HepG2 (cell line): Measurements from ENCODE around the gene MECR. TPM values are rescaled to one million over a fixed set of nuclear protein-coding genes. Genes with fewer than 3 reads are reported as not detected.

ENCODE experiments used
- ATAC-seq: fragments of 200-7000 bp; cut with Tn5 transposase; 3 replicates; pipeline ENCODE4 v1.9.1; 2020; ENCODE audit warnings: mild to moderate bottlenecking, moderate library complexity
- BruUV-seq: library from RNA; stranded (reverse); fragments of 400-500 nt; replicated peaks from 2 replicates; lab custom pipeline; 2021; lab: Mats Ljungman, UMichigan
- CTCF ChIA-PET: fragments of 300-600 bp; formaldehyde crosslinking; extraction: SDS; loops from one replicate; lab custom pipeline; 2021; ENCODE audit warnings: low total read pairs, inconsistent platforms, low intra/inter-chr PET ratio; lab: Yijun Ruan, JAX
- POLR2A ChIA-PET: fragments of 350-600 bp; sonication (Branson Sonifier 250); formaldehyde crosslinking; loops from one replicate; lab custom pipeline; 2020; ENCODE audit warnings: antibody characterized with exemption, inconsistent platforms; lab: Yijun Ruan, JAX
- DNase-seq: peaks from one replicate; pipeline ENCODE4 v3.0.0-alpha.2; 2015; ENCODE audit warnings: low spot score
- FAIRE-seq: peaks from 3 replicates; lab custom pipeline; 2011; peaks lifted over from hg19 to GRCh38; lab: Jason Lieb, UNC
- H2AFZ ChIP-seq: one replicate; pipeline ENCODE4 v1.6.1; 2011; ENCODE audit warnings: low read length, inconsistent platforms
- H3K27ac ChIP-seq: fragments of 300-600 bp; 3 replicates; pipeline ENCODE4 v1.8.0; 2011; ENCODE audit warnings: mixed run types, mild to moderate bottlenecking, mixed read lengths, low read length, inconsistent platforms; ENCODE audit not compliant: insufficient read depth; ENCODE audit errors: extremely low read length
- H3K27me3 ChIP-seq, 2 experiments: fragments of 200-600 bp in 1 of 2; 2 replicates in 1 of 2; 3 replicates in 1 of 2; pipeline versions ENCODE4 v1.6.0 to v1.8.0; 2011; ENCODE audit warnings: low read length in 2 of 2, mild to moderate bottlenecking in 2 of 2, moderate library complexity in 2 of 2, inconsistent platforms in 1 of 2; ENCODE audit not compliant: insufficient read depth in 2 of 2, control insufficient read depth in 1 of 2
- H3K36me3 ChIP-seq, 2 experiments: fragments of 200-600 bp in 1 of 2; replicated peaks in 1 of 2; 2 replicates in 1 of 2; 3 replicates in 1 of 2; pipeline versions ENCODE4 v1.5.1 to v1.8.0; 2011; ENCODE audit warnings: low read length in 2 of 2, inconsistent platforms in 1 of 2; ENCODE audit not compliant: insufficient read depth in 2 of 2, control insufficient read depth in 1 of 2
- H3K4me1 ChIP-seq: 2 replicates; pipeline ENCODE4 v1.5.1; 2012; ENCODE audit warnings: low read length, inconsistent platforms; ENCODE audit not compliant: insufficient read depth
- H3K4me2 ChIP-seq: 2 replicates; pipeline ENCODE4 v1.6.0; 2011; ENCODE audit warnings: low read depth, low read length, inconsistent platforms
- H3K4me3 ChIP-seq, 3 experiments: fragments of 200-600 bp in 1 of 3; sonication (generic), shearing (Covaris generic) in 1 of 3; replicated peaks in 1 of 3; 2 replicates each; pipeline ENCODE4 v1.5.1; 2011 to 2016; ENCODE audit warnings: low read length in 3 of 3, inconsistent platforms in 2 of 3, low read depth in 2 of 3, mild to moderate bottlenecking in 2 of 3, control low read depth in 1 of 3, mixed read lengths in 1 of 3; ENCODE audit not compliant: insufficient read depth in 1 of 3
- H3K79me2 ChIP-seq: one replicate; pipeline ENCODE4 v1.6.1; 2011; ENCODE audit warnings: low read length, inconsistent platforms; ENCODE audit not compliant: insufficient read depth
- H3K9ac ChIP-seq: 2 replicates; pipeline ENCODE4 v1.6.0; 2011; ENCODE audit warnings: mild to moderate bottlenecking, low read depth, low read length, inconsistent platforms; ENCODE audit not compliant: insufficient read depth
- H3K9me3 ChIP-seq: 2 replicates; pipeline ENCODE4 v1.5.1; 2012; ENCODE audit warnings: mild to moderate bottlenecking, low read length
- H4K20me1 ChIP-seq: 2 replicates; pipeline ENCODE4 v1.6.0; 2011; ENCODE audit warnings: inconsistent platforms, mild to moderate bottlenecking, low read length, moderate library complexity; ENCODE audit not compliant: insufficient read depth
- AKAP8 ChIP-seq: sonication (generic); formaldehyde crosslinking; IDR thresholded peaks from 2 replicates; pipeline ENCODE4 v1.5.1; 2020; ENCODE audit warnings: mild to moderate bottlenecking, missing genetic modification reagents
- ELF3 ChIP-seq: IDR thresholded peaks from 2 replicates; pipeline ENCODE4 v1.6.1; 2016; ENCODE audit warnings: missing genetic modification reagents, missing compliant biosample characterization
- HDAC1 ChIP-seq: sonication (generic); formaldehyde crosslinking; IDR thresholded peaks from 2 replicates; pipeline ENCODE4 v1.5.1; 2020; ENCODE audit warnings: mild to moderate bottlenecking, missing genetic modification reagents
- HDAC2 ChIP-seq: sonication (generic); formaldehyde crosslinking; IDR thresholded peaks from 2 replicates; pipeline ENCODE4 v1.4.0; 2020; ENCODE audit warnings: missing genetic modification reagents
- HOXA3 ChIP-seq: sonication (generic); formaldehyde crosslinking; IDR thresholded peaks from 2 replicates; pipeline ENCODE4 v1.5.0; 2020; ENCODE audit warnings: missing genetic modification reagents
- MEF2D ChIP-seq: sonication (generic); formaldehyde crosslinking; IDR thresholded peaks from 2 replicates; pipeline ENCODE4 v1.5.1; 2020; ENCODE audit warnings: mild to moderate bottlenecking, missing genetic modification reagents
- NR0B2 ChIP-seq: sonication (generic); formaldehyde crosslinking; IDR thresholded peaks from 2 replicates; pipeline ENCODE4 v1.4.0; 2020; ENCODE audit warnings: mild to moderate bottlenecking, missing genetic modification reagents
- STAG1 ChIP-seq: sonication (generic); formaldehyde crosslinking; IDR thresholded peaks from 2 replicates; pipeline ENCODE4 v1.4.0; 2020; ENCODE audit warnings: missing genetic modification reagents
- U2AF1 ChIP-seq: fragments of 200-400 bp; formaldehyde crosslinking; optimal IDR thresholded peaks from 2 replicates; pipeline ENCODE3; 2017; ENCODE audit warnings: mild to moderate bottlenecking, low read depth, low read length
- YEATS2 ChIP-seq: sonication (generic); formaldehyde crosslinking; IDR thresholded peaks from 2 replicates; pipeline ENCODE4 v1.4.0; 2020; ENCODE audit warnings: missing genetic modification reagents, borderline replicate concordance
- ZNF768 ChIP-seq: sonication (generic); formaldehyde crosslinking; IDR thresholded peaks from 2 replicates; pipeline ENCODE4 v1.4.0; 2020; ENCODE audit warnings: missing genetic modification reagents
- WGBS: methylation state at CpG from one replicate; pipeline ENCODE4 v1.1.6; 2017; ENCODE audit warnings: low lambda C conversion rate; 5-methylcytosine and 5-hydroxymethylcytosine counted together
- in situ Hi-C: cut with HindIII; loops from 2 replicates; pipeline ENCODE4 v1.10.0; 2017; ENCODE audit warnings: low pct_unique_long_range_greater_than_20kb; ENCODE audit not compliant: extremely low pct_ligation_motif_present
- intact Hi-C: fragments of 100-400 bp; cut with micrococcal nuclease; formaldehyde crosslinking; loops from one replicate; pipeline ENCODE4 v1.10.0; 2022; ENCODE audit not compliant: unreplicated experiment
- polyA plus RNA-seq, 8 experiments: library from polyadenylated mRNA; depleted of rRNA in 3 of 8; stranded (reverse) in 7 of 8; unstranded in 1 of 8; fragments of >200 nt; fragmentation: Illumina TruSeq in 4 of 8; extraction: Trizol in 4 of 8; gene quantifications; 2 replicates each; pipeline versions ENCODE4 v1.2.1 to v1.2.3, GENCODE V29; 2011 to 2016; ENCODE audit warnings: low read depth in 4 of 8, missing spikeins in 1 of 8, mixed read lengths in 1 of 8; ENCODE audit not compliant: insufficient read depth in 1 of 8
- total RNA-seq, 5 experiments: library from RNA; depleted of rRNA; stranded (reverse); fragments of >200 nt; fragmentation: Illumina TruSeq; extraction: Trizol; gene quantifications; 2 replicates each; pipeline ENCODE4 v1.2.3, GENCODE V29; 2016; ENCODE audit warnings: low read depth in 1 of 5
- TF ChIP-seq, protein P1 (sequence below): sonication (generic); formaldehyde crosslinking; IDR thresholded peaks from 2 replicates; pipeline ENCODE4 v1.5.0; 2020; ENCODE audit warnings: mild to moderate bottlenecking, missing genetic modification reagents, moderate library complexity
- TF ChIP-seq, protein P2 (sequence below): sonication (generic); formaldehyde crosslinking; IDR thresholded peaks from 2 replicates; pipeline ENCODE4 v1.4.0; 2020; ENCODE audit warnings: missing genetic modification reagents

MECR gene
- total and polyA plus RNA-seq, 2 of the 13 experiments (the other 11 are each of a cell fraction or from before 2014, with no cell fraction given) = 18.8 to 24.9 TPM

- ATAC-seq (no peak), FAIRE-seq (no peak), DNase-seq (no peak)
- in situ Hi-C loops = loop anchor here (10.0 kb wide), 1 partner anchor 1474 kb away; no protein-coding TSS in a partner anchor
- Histone ChIP-seq H3K4me3 (no peak overlapping the region), H3K9me3 (no peaks in the 10 kb centered on the region), H3K4me1 (peaks cover 35% of the 10 kb centered on the region), H3K4me2 (no peak overlapping the region), H3K36me3 (no peaks in the 10 kb centered on the region), H3K27ac (no peak overlapping the region), H3K9ac (no peak overlapping the region), H3K79me2 (peaks cover 28% of the 10 kb centered on the region), H3K27me3 (peaks cover 0 to 5% of the 10 kb centered on the region in 2 experiments; a peak in 1 of 5 replicates), H2AFZ (no peak overlapping the region), H4K20me1 (peaks cover 10% of the 10 kb centered on the region; the same call in 1 of the 2 replicates)
- peak; percentile 20; the same call in 1 of the 2 replicates for TF ChIP-seq STAG1
- TF ChIP-seq, protein P1, sequence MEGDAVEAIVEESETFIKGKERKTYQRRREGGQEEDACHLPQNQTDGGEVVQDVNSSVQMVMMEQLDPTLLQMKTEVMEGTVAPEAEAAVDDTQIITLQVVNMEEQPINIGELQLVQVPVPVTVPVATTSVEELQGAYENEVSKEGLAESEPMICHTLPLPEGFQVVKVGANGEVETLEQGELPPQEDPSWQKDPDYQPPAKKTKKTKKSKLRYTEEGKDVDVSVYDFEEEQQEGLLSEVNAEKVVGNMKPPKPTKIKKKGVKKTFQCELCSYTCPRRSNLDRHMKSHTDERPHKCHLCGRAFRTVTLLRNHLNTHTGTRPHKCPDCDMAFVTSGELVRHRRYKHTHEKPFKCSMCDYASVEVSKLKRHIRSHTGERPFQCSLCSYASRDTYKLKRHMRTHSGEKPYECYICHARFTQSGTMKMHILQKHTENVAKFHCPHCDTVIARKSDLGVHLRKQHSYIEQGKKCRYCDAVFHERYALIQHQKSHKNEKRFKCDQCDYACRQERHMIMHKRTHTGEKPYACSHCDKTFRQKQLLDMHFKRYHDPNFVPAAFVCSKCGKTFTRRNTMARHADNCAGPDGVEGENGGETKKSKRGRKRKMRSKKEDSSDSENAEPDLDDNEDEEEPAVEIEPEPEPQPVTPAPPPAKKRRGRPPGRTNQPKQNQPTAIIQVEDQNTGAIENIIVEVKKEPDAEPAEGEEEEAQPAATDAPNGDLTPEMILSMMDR = peak; percentile 36
- no peak for TF ChIP-seq U2AF1
- CTCF ChIA-PET = no interaction called here
- BruUV-seq = no TSS peak
- 68% methylated on average over 3 of the region's 4 CpGs for WGBS
- POLR2A ChIA-PET = no interaction called here
- intact Hi-C loops = no loop called here
Observed at GRCh38 chr1:29240400-29240837, 9.7 kb upstream of the MECR start.

- Histone ChIP-seq H3K4me2 (peak overlapping the region; percentile 98), H3K36me3 (no peaks in the 10 kb centered on the region), H3K4me1 (peaks cover 28% of the 10 kb centered on the region), H3K4me3 (peak overlapping the region; percentile 69 to 99 (median 88)), H3K9ac (no peak overlapping the region), H3K79me2 (peaks cover 26% of the 10 kb centered on the region), H3K9me3 (no peaks in the 10 kb centered on the region), H2AFZ (no peak overlapping the region), H3K27ac (no peak overlapping the region), H4K20me1 (peaks cover 10% of the 10 kb centered on the region; the same call in 1 of the 2 replicates), H3K27me3 (peaks cover 0 to 6% of the 10 kb centered on the region in 2 experiments; a peak in 1 of 5 replicates)
- DNase-seq (peak; percentile 86), ATAC-seq (peak; percentile 56), FAIRE-seq (peak; percentile 92)
- 0% methylated on average over 4 of the region's 7 CpGs for WGBS
- intact Hi-C loops = loop anchor here (10.0 kb wide), 2 partner anchors 106 to 1466 kb away; no protein-coding TSS in a partner anchor
- ChIA-PET POLR2A (interaction anchor here (1.2 kb wide), 1 partner anchor 9 kb away, joined by 4 read pairs; the partner anchor contains the start of gene MECR), CTCF (no interaction called here)
- in situ Hi-C loops = loop anchor here (10.0 kb wide), 3 partner anchors 216 to 866 kb away; no protein-coding TSS in a partner anchor
- no TSS peak for BruUV-seq
- no peak for TF ChIP-seq NR0B2 (CRISPR knock-in tag)
- TF ChIP-seq ELF3 (CRISPR knock-in tag) = peak; percentile 66; the same call in 1 of the 2 replicates
- TF ChIP-seq AKAP8 = no peak
- TF ChIP-seq HOXA3 = peak; percentile 40; the same call in 1 of the 2 replicates
- TF ChIP-seq MEF2D (CRISPR knock-in tag) = no peak
- 0 out of 2 replicates have a peak, but pooled peaks have one; percentile 15 for TF ChIP-seq HDAC1
- peak; percentile 29; the same call in 1 of the 2 replicates for TF ChIP-seq ZNF768
- 0 out of 2 replicates have a peak, but pooled peaks have one; percentile 29 for TF ChIP-seq YEATS2 (CRISPR knock-in tag)
- peak; percentile 39; the same call in 1 of the 2 replicates for TF ChIP-seq HDAC2
- TF ChIP-seq, protein P2, sequence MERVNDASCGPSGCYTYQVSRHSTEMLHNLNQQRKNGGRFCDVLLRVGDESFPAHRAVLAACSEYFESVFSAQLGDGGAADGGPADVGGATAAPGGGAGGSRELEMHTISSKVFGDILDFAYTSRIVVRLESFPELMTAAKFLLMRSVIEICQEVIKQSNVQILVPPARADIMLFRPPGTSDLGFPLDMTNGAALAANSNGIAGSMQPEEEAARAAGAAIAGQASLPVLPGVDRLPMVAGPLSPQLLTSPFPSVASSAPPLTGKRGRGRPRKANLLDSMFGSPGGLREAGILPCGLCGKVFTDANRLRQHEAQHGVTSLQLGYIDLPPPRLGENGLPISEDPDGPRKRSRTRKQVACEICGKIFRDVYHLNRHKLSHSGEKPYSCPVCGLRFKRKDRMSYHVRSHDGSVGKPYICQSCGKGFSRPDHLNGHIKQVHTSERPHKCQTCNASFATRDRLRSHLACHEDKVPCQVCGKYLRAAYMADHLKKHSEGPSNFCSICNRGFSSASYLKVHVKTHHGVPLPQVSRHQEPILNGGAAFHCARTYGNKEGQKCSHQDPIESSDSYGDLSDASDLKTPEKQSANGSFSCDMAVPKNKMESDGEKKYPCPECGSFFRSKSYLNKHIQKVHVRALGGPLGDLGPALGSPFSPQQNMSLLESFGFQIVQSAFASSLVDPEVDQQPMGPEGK (CRISPR knock-in tag) = peak; percentile 45; the same call in 1 of the 2 replicates
Observed at GRCh38 chr1:29239142-29239541, 8.4 kb upstream of the MECR start.
